Left cardiac atrium (tissue), 4 donors: ENCODE results near the gene C2CD3. TPM values are rescaled to one million over a fixed set of nuclear protein-coding genes. Genes with fewer than 3 reads are reported as not detected.
"Not testable (repeated sequence)": the region's sequence is repeated elsewhere in the genome, so short reads cannot be mapped to it uniquely, and the experiment has no call there.

Experiments
- ATAC-seq, 2 donors: fragments of 200-7000 bp; cut with Tn5 transposase; one replicate each; pipeline ENCODE4 v1.9.1; 2020; ENCODE audit warnings: mild to moderate bottlenecking in 2 of 2, moderate library complexity in 2 of 2
- DNase-seq: peaks from one replicate; pipeline ENCODE4 v3.0.0-alpha.2; 2020
- intact Hi-C, 2 donors: fragments of 100-400 bp; cut with DNase I; formaldehyde crosslinking; loops; one replicate each; pipeline versions ENCODE4 v1.14.1 to v1.15.1; 2022 to 2023
- total RNA-seq, 2 donors: library from RNA; stranded (reverse); fragmentation: NEBNext Ultra II Directional; extraction: Animal tissue kit (Norgen Biotek cat#: 25700); gene quantifications; one replicate each; pipeline ENCODE4 v1.2.1, GENCODE V29; 2021
- donor health status: DM: no; HTN: yes; CAD: no.
- donor health status: DM: no; HTN: yes; CAD: no; lungs with severe emphysema.
- donor health status: DM: yes; HTN: yes; CAD: no.
- donor health status: Dilated cardiomyopathy.

Gene C2CD3
- total RNA-seq, 2 donors from 2014 or later: 12.2 to 17.9 TPM

GRCh38 chr11:74077193-74077592 lies 93.6 kb downstream of the C2CD3 start:
- DNase-seq: no peak
- intact Hi-C loops: no loop called here
- ATAC-seq: no peak

- no peak for ATAC-seq
- intact Hi-C loops: no loop called here
- DNase-seq: no peak
Measured at GRCh38 chr11:74072721-74073120, 98.1 kb downstream of the C2CD3 start.

- intact Hi-C loops: no loop called here
Measured at GRCh38 chr11:74072286-74072685, 98.5 kb downstream of the C2CD3 start.

GRCh38 chr11:74070723-74071492 lies 99.9 kb downstream of the C2CD3 start:
- ATAC-seq: no peak
- DNase-seq: no peak
- intact Hi-C loops: no loop called here

More at GRCh38 chr11:74072286-74072685, 98.5 kb downstream of the C2CD3 start:
- ATAC-seq: no peak
- DNase-seq: no peak

GRCh38 chr11:74069146-74070046 lies 101.4 kb downstream of the C2CD3 start:
- ATAC-seq (no peak), DNase-seq (no peak)
- intact Hi-C loops: no loop called here

GRCh38 chr11:74066663-74067062 lies 104.1 kb downstream of the C2CD3 start:
- DNase-seq, ATAC-seq, intact Hi-C loops: not testable (repeated sequence)

GRCh38 chr11:74065534-74065933 lies 105.3 kb downstream of the C2CD3 start:
- intact Hi-C loops, ATAC-seq, DNase-seq: not testable (repeated sequence)

- intact Hi-C loops, DNase-seq, ATAC-seq: not testable (repeated sequence)
Measured at GRCh38 chr11:74063628-74064027, 107.2 kb downstream of the C2CD3 start.

GRCh38 chr11:74061599-74061998 lies 109.2 kb downstream of the C2CD3 start:
- intact Hi-C loops, DNase-seq, ATAC-seq: not testable (repeated sequence)

- DNase-seq (no peak), ATAC-seq (no peak)
- intact Hi-C loops: no loop called here
Measured at GRCh38 chr11:74057249-74058151, 113.3 kb downstream of the C2CD3 start.

GRCh38 chr11:74055938-74056337 lies 114.9 kb downstream of the C2CD3 start:
- ATAC-seq (no peak), DNase-seq (no peak)
- intact Hi-C loops: no loop called here

GRCh38 chr11:74050465-74050864 lies 120.3 kb downstream of the C2CD3 start:
- ATAC-seq (no peak), DNase-seq (no peak)
- intact Hi-C loops: no loop called here

- DNase-seq: no peak
- ATAC-seq: no peak
- intact Hi-C loops: no loop called here
Measured at GRCh38 chr11:74048993-74049392, 121.8 kb downstream of the C2CD3 start.

- DNase-seq: no peak
- ATAC-seq: no peak
- intact Hi-C loops: no loop called here
Measured at GRCh38 chr11:74044538-74044937, 126.3 kb downstream of the C2CD3 start.

- no peak for ATAC-seq
- intact Hi-C loops: no loop called here
- no peak for DNase-seq
Measured at GRCh38 chr11:74043450-74043849, 127.4 kb downstream of the C2CD3 start.

GRCh38 chr11:74037309-74037708 lies 133.5 kb downstream of the C2CD3 start:
- intact Hi-C loops: no loop called here
- ATAC-seq: no peak
- DNase-seq: no peak

GRCh38 chr11:74035264-74035663 lies 135.5 kb downstream of the C2CD3 start:
- DNase-seq (no peak), ATAC-seq (no peak)
- intact Hi-C loops: no loop called here

- no peak for ATAC-seq
- DNase-seq: no peak
- intact Hi-C loops: no loop called here
Measured at GRCh38 chr11:74033046-74033445, 137.8 kb downstream of the C2CD3 start.
